Measurements from ENCODE around the gene HTR2C. TPM values are rescaled to one million over a fixed set of nuclear protein-coding genes. Genes with fewer than 3 reads are reported as not detected.

HTR2C gene
- total RNA-seq, 1 donor from 2014 or later = not detected

- no peaks in the 10 kb centered on the region for H3K27me3 ChIP-seq (ENCODE audit: low read depth)
- no peak overlapping the region for H3K4me3 ChIP-seq
- H3K36me3 ChIP-seq = no peaks in the 10 kb centered on the region
- DNase-seq (no peak), ATAC-seq (no peak)
- intact Hi-C loops (cut with DNase I) = no loop called here
- no peak overlapping the region for H3K27ac ChIP-seq
- no peak for TF ChIP-seq CTCF (IDR thresholded peaks at IDR 0.05)
- no peaks in the 10 kb centered on the region for H3K9me3 ChIP-seq
- H3K4me1 ChIP-seq = no peaks in the 10 kb centered on the region
Measured at GRCh38 chrX:114889481-114889880, 305.6 kb downstream of the HTR2C start.

GRCh38 chrX:114903618-114904017, 319.7 kb downstream of the HTR2C start:
- Histone ChIP-seq H3K4me3 (no peak overlapping the region), H3K27ac (no peak overlapping the region), H3K27me3 (ENCODE audit: low read depth) (no peaks in the 10 kb centered on the region), H3K4me1 (no peaks in the 10 kb centered on the region), H3K36me3 (no peaks in the 10 kb centered on the region), H3K9me3 (no peaks in the 10 kb centered on the region)
- no peak for DNase-seq
- intact Hi-C loops (cut with DNase I) = no loop called here
- no peak for ATAC-seq
- TF ChIP-seq CTCF (IDR thresholded peaks at IDR 0.05) = no peak

GRCh38 chrX:114905251-114905650, 321.4 kb downstream of the HTR2C start:
- DNase-seq (no peak), ATAC-seq (no peak)
- Histone ChIP-seq H3K27me3 (ENCODE audit: low read depth) (no peaks in the 10 kb centered on the region), H3K36me3 (no peaks in the 10 kb centered on the region), H3K27ac (no peak overlapping the region), H3K4me3 (no peak overlapping the region), H3K4me1 (no peaks in the 10 kb centered on the region), H3K9me3 (no peaks in the 10 kb centered on the region)
- intact Hi-C loops (cut with DNase I) = no loop called here
- TF ChIP-seq CTCF (IDR thresholded peaks at IDR 0.05) = no peak

- Histone ChIP-seq H3K9me3 (no peaks in the 10 kb centered on the region), H3K36me3 (no peaks in the 10 kb centered on the region), H3K4me3 (no peak overlapping the region), H3K27me3 (ENCODE audit: low read depth) (no peaks in the 10 kb centered on the region), H3K27ac (no peak overlapping the region), H3K4me1 (no peaks in the 10 kb centered on the region)
- no peak for DNase-seq
- intact Hi-C loops (cut with DNase I) = no loop called here
- TF ChIP-seq CTCF (IDR thresholded peaks at IDR 0.05) = no peak
- ATAC-seq = no peak
Measured at GRCh38 chrX:114906984-114907510, 323.2 kb downstream of the HTR2C start.

- ATAC-seq = no peak
- DNase-seq = no peak
- Histone ChIP-seq H3K27me3 (ENCODE audit: low read depth) (no peaks in the 10 kb centered on the region), H3K36me3 (no peaks in the 10 kb centered on the region), H3K27ac (no peak overlapping the region), H3K9me3 (no peaks in the 10 kb centered on the region), H3K4me3 (no peak overlapping the region), H3K4me1 (no peaks in the 10 kb centered on the region)
- intact Hi-C loops (cut with DNase I) = no loop called here
- no peak for TF ChIP-seq CTCF (IDR thresholded peaks at IDR 0.05)
Measured at GRCh38 chrX:114924423-114924822, 340.5 kb downstream of the HTR2C start.

GRCh38 chrX:114924856-114925255, 341.0 kb downstream of the HTR2C start:
- no peak overlapping the region for H3K27ac ChIP-seq
- no peaks in the 10 kb centered on the region for H3K4me1 ChIP-seq
- intact Hi-C loops (cut with DNase I) = no loop called here
- H3K4me3 ChIP-seq = no peak overlapping the region
- DNase-seq = no peak
- H3K9me3 ChIP-seq = no peaks in the 10 kb centered on the region
- ATAC-seq = peak in 1 of 2 donors; percentile 45
- H3K27me3 ChIP-seq (ENCODE audit: low read depth) = no peaks in the 10 kb centered on the region
- no peak for TF ChIP-seq CTCF (IDR thresholded peaks at IDR 0.05)
- no peaks in the 10 kb centered on the region for H3K36me3 ChIP-seq
